Measurements from ENCODE around the gene TRIM52. TPM values are rescaled to one million over a fixed set of nuclear protein-coding genes. Genes with fewer than 3 reads are reported as not detected.

Gene TRIM52
- total and polyA plus RNA-seq, 2 donors (not counting 1 experiment from before 2014, with no cell fraction given) = 7.9 to 8.1 TPM

- no peak overlapping the region for H2AFZ ChIP-seq (ENCODE audit: low read length)
- no peak overlapping the region for H3K4me3 ChIP-seq (replicated peaks in 1 of 4; ENCODE audit: control extremely low read depth in 1 of 4, insufficient read depth in 1 of 4, low read depth in 3 of 4, low read length in 4 of 4)
- no peaks in the 10 kb centered on the region for H3K4me1 ChIP-seq (ENCODE audit: control insufficient read depth, extremely low read depth, insufficient read depth, low read length)
- no peaks in the 10 kb centered on the region for H4K20me1 ChIP-seq (ENCODE audit: control insufficient read depth, extremely low read depth, insufficient read depth, low read length)
- no peaks in the 10 kb centered on the region for H3K9me3 ChIP-seq (ENCODE audit: control insufficient read depth, insufficient read depth, low read depth, low read length)
- no peak for TF ChIP-seq CTCF (conservative IDR thresholded peaks at IDR 0.05 in 1 of 2, IDR thresholded peaks at IDR 0.05 in 1 of 2; ENCODE audit: low read depth in 1 of 2, low read length in 2 of 2)
- no peak for TF ChIP-seq EZH2 (IDR thresholded peaks at IDR 0.05; ENCODE audit: low read length, missing control alignments)
- no peak overlapping the region for H3K27ac ChIP-seq (ENCODE audit: insufficient read depth, low read length)
- no peaks in the 10 kb centered on the region for H3K27me3 ChIP-seq (ENCODE audit: control insufficient read depth, insufficient read depth, low read length)
- H3K36me3 ChIP-seq (ENCODE audit: control insufficient read depth, insufficient read depth, low read length) = no peaks in the 10 kb centered on the region
- peaks cover 28% of the 10 kb centered on the region for H3K79me2 ChIP-seq (ENCODE audit: control insufficient read depth, insufficient read depth, low read length)
- H3K4me2 ChIP-seq (ENCODE audit: extremely low read depth, insufficient read depth, low read length) = no peak overlapping the region
- no peak for DNase-seq (ENCODE audit: low read depth in 2 of 2)
- no peak overlapping the region for H3K9ac ChIP-seq (ENCODE audit: insufficient read depth, low read length)
Observed at GRCh38 chr5:181263633-181264032, 2.7 kb upstream of the TRIM52 start.

- no peaks in the 10 kb centered on the region for H3K36me3 ChIP-seq (ENCODE audit: control insufficient read depth, insufficient read depth, low read length)
- peaks cover 2% of the 10 kb centered on the region for H3K4me1 ChIP-seq (ENCODE audit: control insufficient read depth, extremely low read depth, insufficient read depth, low read length)
- TF ChIP-seq CTCF (conservative IDR thresholded peaks at IDR 0.05 in 1 of 2, IDR thresholded peaks at IDR 0.05 in 1 of 2; ENCODE audit: low read depth in 1 of 2, low read length in 2 of 2) = no peak
- no peak for TF ChIP-seq EZH2 (IDR thresholded peaks at IDR 0.05; ENCODE audit: low read length, missing control alignments)
Observed at GRCh38 chr5:181261320-181262049, 542 bp upstream of the TRIM52 start.

GRCh38 chr5:181259974-181260719 lies 796 bp downstream of the TRIM52 start:
- Histone ChIP-seq H3K4me1 (ENCODE audit: control insufficient read depth, extremely low read depth, insufficient read depth, low read length) (peaks cover 2% of the 10 kb centered on the region), H3K9me3 (ENCODE audit: control insufficient read depth, insufficient read depth, low read depth, low read length) (no peaks in the 10 kb centered on the region), H3K27ac (ENCODE audit: insufficient read depth, low read length) (peak overlapping the region; percentile 96), H3K79me2 (ENCODE audit: control insufficient read depth, insufficient read depth, low read length) (peaks cover 62% of the 10 kb centered on the region), H3K4me3 (replicated peaks in 1 of 4; ENCODE audit: control extremely low read depth in 1 of 4, insufficient read depth in 1 of 4, low read depth in 3 of 4, low read length in 4 of 4) (peak overlapping the region; percentile 55 to 96 (median 84)), H3K36me3 (ENCODE audit: control insufficient read depth, insufficient read depth, low read length) (no peaks in the 10 kb centered on the region), H2AFZ (ENCODE audit: low read length) (peak overlapping the region; percentile 82), H3K9ac (ENCODE audit: insufficient read depth, low read length) (peak overlapping the region; percentile 96), H3K27me3 (ENCODE audit: control insufficient read depth, insufficient read depth, low read length) (no peaks in the 10 kb centered on the region), H3K4me2 (ENCODE audit: extremely low read depth, insufficient read depth, low read length) (peak overlapping the region; percentile 98), H4K20me1 (ENCODE audit: control insufficient read depth, extremely low read depth, insufficient read depth, low read length) (no peaks in the 10 kb centered on the region)
- TF ChIP-seq EZH2 (IDR thresholded peaks at IDR 0.05; ENCODE audit: low read length, missing control alignments) (no peak), CTCF (conservative IDR thresholded peaks at IDR 0.05 in 1 of 2, IDR thresholded peaks at IDR 0.05 in 1 of 2; ENCODE audit: low read depth in 1 of 2, low read length in 2 of 2) (no peak)
- DNase-seq (ENCODE audit: low read depth in 2 of 2) = no peak

More at GRCh38 chr5:181261320-181262049, 542 bp upstream of the TRIM52 start:
- Histone ChIP-seq H3K79me2 (ENCODE audit: control insufficient read depth, insufficient read depth, low read length) (peaks cover 49% of the 10 kb centered on the region), H3K27ac (ENCODE audit: insufficient read depth, low read length) (peak overlapping the region; percentile 96), H2AFZ (ENCODE audit: low read length) (peak overlapping the region; percentile 63), H3K4me2 (ENCODE audit: extremely low read depth, insufficient read depth, low read length) (peak overlapping the region; percentile 63), H3K4me3 (replicated peaks in 1 of 4; ENCODE audit: control extremely low read depth in 1 of 4, insufficient read depth in 1 of 4, low read depth in 3 of 4, low read length in 4 of 4) (peak overlapping the region; percentile 55 to 96 (median 84)), H3K27me3 (ENCODE audit: control insufficient read depth, insufficient read depth, low read length) (no peaks in the 10 kb centered on the region), H3K9me3 (ENCODE audit: control insufficient read depth, insufficient read depth, low read depth, low read length) (no peaks in the 10 kb centered on the region), H4K20me1 (ENCODE audit: control insufficient read depth, extremely low read depth, insufficient read depth, low read length) (no peaks in the 10 kb centered on the region), H3K9ac (ENCODE audit: insufficient read depth, low read length) (peak overlapping the region; percentile 96)
- peak; percentile 62 to 69 for DNase-seq (ENCODE audit: low read depth in 2 of 2)

Data from fibroblast of lung (primary cell).